ENCODE data around the gene EVL. TPM values are rescaled to one million over a fixed set of nuclear protein-coding genes. Genes with fewer than 3 reads are reported as not detected.
A peak's percentile ranks its signal among the peaks of the same experiment; 100 is the strongest.

EVL gene
- total RNA-seq, 2 experiments from 2014 or later = 1,124 to 1,144 TPM

DNA sequence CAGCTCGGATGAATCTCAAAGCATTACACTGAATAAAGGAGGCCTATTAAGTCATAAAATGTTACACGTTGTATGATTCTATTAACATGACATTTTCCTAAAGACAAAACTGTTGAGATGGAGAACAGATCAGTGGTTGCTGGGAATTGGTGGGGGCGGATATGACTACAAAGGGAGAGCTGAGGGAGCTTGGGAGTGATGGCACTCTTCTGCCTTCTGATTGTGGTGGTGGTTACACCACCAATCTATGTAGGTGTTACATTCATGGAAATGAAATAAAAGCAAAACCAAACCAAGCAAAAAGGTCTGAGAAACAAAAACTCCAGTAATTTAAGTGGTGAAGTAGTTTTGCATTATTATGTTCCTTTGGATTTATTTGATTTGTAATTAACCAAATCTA, 16.4 kb upstream of the EVL start:
- Mint-ChIP-seq H3K27me3 (no peaks in the 10 kb centered on the region), H3K4me3 (peak overlapping the region; percentile 57), H3K4me1 (peaks cover 25% of the 10 kb centered on the region), H3K36me3 (peaks cover 15% of the 10 kb centered on the region), H3K9me3 (no peaks in the 10 kb centered on the region), H3K27ac (peak overlapping the region; percentile 56)
- ATAC-seq (ENCODE audit: low read depth) (peak; percentile 79), DNase-seq (no peak)
- POLR2A ChIA-PET = interaction anchor here (0.9 to 1.0 kb wide), 2 partner anchors 16 to 18 kb away, joined by 5 read pairs; partner anchors contain the start of gene EVL

DNA sequence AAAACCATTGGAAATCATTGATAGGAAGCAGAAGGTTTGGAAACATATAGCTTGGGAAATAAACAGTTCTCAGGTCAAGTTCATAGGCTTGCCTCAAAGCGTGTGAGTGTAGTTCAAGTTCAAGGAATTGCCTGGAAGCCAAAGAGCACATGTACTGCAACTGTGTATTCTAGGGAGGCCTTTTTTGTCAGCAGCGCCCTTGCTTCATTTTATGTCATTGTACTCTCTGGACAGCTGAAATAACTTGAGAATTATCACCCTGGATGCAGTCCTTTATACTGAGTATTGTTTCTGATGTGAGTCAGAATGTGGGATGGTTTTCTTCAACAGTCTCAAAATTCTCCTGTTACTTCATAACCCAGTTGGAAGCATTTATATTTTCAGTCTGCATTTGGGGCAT, 16.0 kb upstream of the EVL start:
- peak overlapping the region; percentile 57 for H3K4me3 Mint-ChIP-seq
- peak; percentile 27 for ATAC-seq (ENCODE audit: low read depth)

DNA sequence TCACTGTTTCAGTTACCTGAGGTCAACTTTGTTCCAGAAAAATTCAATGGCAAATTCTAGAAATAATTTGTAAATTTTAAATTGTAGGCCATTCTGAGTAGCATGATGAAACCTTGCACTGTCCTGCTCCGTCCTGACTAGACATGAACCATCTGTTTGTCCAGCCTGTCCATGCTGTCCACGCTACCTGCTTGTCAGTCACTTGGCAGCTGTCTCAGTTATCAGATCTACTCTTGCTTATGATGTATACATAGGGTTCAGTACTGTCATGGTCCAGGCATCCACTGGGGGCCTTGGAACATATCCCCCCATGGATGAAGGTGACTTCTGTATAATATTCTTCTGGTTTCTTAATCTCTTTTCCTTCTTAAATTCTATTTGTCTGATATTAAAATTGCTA, 14.1 kb upstream of the EVL start:
- Mint-ChIP-seq H3K27me3 (no peaks in the 10 kb centered on the region), H3K27ac (peak overlapping the region; percentile 26), H3K9me3 (no peaks in the 10 kb centered on the region), H3K4me1 (peaks cover 34% of the 10 kb centered on the region), H3K4me3 (no peak overlapping the region), H3K36me3 (peaks cover 15% of the 10 kb centered on the region)
- POLR2A ChIA-PET = interaction anchor here (0.9 to 1.2 kb wide), 3 partner anchors 15 to 232 kb away, joined by 3 to 5 read pairs (median 4); no protein-coding TSS in a partner anchor
- DNase-seq = no peak
- ATAC-seq (ENCODE audit: low read depth) = no peak

More for the DNA sequence above, 16.0 kb upstream of the EVL start:
- POLR2A ChIA-PET = interaction anchor here (0.9 to 1.0 kb wide), 2 partner anchors 16 to 18 kb away, joined by 5 read pairs; partner anchors contain the start of gene EVL
- DNase-seq = no peak
- peaks cover 27% of the 10 kb centered on the region for H3K4me1 Mint-ChIP-seq
- peaks cover 15% of the 10 kb centered on the region for H3K36me3 Mint-ChIP-seq
- H3K9me3 Mint-ChIP-seq = no peaks in the 10 kb centered on the region
- H3K27ac Mint-ChIP-seq = peak overlapping the region; percentile 56
- no peaks in the 10 kb centered on the region for H3K27me3 Mint-ChIP-seq

DNA sequence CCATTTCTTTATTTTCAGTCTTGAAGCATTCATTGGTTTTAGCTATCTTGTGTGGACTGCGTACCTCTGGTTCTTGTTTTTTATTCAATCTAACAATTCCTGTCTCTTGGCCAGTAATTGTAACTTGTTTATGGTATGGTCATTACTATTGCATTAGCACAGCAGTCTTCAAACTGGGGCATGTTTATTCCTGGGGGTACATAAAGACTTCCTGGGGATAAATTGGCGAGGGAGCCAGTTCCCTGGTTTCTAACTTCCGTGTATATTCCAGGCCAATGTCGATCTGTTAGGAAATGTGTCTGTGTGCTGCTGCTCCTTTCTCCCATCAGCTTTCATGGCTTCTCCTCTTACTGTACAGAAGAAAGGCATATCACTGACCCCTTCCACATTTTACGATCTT, 13.7 kb upstream of the EVL start:
- Mint-ChIP-seq H3K27ac (peak overlapping the region; percentile 26), H3K36me3 (peaks cover 15% of the 10 kb centered on the region), H3K4me1 (peaks cover 37% of the 10 kb centered on the region), H3K9me3 (no peaks in the 10 kb centered on the region), H3K4me3 (no peak overlapping the region), H3K27me3 (no peaks in the 10 kb centered on the region)
- no peak for ATAC-seq (ENCODE audit: low read depth)
- DNase-seq = no peak
- POLR2A ChIA-PET = interaction anchor here (1.2 kb wide), 1 partner anchor 171 kb away, joined by 3 read pairs; no protein-coding TSS in a partner anchor

DNA sequence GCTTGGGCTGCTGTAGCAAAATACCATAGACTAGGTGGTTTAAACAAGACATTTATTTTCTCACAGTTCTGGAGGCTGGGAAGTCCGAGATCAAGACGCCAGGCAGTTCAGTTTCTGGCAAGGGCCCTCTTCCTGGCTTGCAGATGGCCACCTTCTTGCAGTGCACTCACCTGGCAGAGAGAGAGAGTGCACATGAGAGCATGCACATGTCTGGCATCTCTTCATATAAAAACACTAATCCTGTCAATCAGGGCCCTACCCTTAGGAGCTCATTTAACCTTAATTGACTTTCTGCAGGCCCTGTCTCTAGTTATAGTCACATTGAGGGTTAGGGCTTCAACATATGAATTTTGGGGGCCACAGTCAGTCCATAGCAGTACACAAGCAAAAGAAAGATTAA, 12.4 kb upstream of the EVL start:
- ATAC-seq (ENCODE audit: low read depth) (no peak), DNase-seq (no peak)
- no peaks in the 10 kb centered on the region for H3K27me3 Mint-ChIP-seq
- no peak overlapping the region for H3K4me3 Mint-ChIP-seq
- peaks cover 45% of the 10 kb centered on the region for H3K4me1 Mint-ChIP-seq
- H3K27ac Mint-ChIP-seq = no peak overlapping the region
- no peaks in the 10 kb centered on the region for H3K9me3 Mint-ChIP-seq
- H3K36me3 Mint-ChIP-seq = peaks cover 9% of the 10 kb centered on the region
- POLR2A ChIA-PET = interaction anchor here (0.8 kb wide), 1 partner anchor 47 kb away, joined by 6 read pairs; no protein-coding TSS in a partner anchor

DNA sequence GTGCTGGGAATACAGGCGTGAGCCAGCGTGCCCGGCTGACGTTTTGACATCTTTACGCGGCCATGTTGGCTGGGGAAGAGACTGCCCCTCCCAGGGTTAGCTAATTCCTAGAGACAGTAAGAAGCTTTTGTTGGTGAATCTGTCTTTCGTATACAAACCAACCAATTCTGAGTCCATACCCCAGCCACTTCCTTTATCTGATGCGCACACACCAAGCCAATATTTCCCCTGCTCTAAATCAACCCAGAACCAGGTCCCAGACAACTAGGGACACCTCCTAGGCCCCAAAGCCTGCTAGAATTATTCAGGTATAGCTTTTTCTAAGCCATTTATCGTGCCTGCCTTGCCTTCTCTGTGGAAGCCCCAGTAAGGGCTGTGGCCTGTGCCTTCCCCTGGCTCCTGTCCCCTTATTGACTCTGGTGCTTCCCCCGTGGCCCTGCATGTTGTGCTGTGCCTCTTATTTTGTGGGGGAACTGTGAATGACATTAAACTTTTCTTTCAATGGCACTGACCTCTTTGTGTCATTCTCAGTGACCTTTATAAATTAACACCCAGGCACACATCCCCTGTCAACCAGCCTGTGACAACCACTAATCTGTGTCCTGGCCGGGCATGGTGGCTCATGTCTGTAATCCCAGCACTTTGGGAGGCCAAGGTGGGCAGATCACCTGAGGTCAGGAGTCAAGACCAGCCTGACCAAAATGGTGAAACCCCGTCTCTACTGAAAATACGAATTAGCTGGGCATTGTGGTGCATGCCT, 10.7 kb upstream of the EVL start:
- no peak for DNase-seq
- Mint-ChIP-seq H3K27me3 (no peaks in the 10 kb centered on the region), H3K4me3 (no peak overlapping the region), H3K4me1 (peaks cover 51% of the 10 kb centered on the region), H3K27ac (peak overlapping the region; percentile 67), H3K36me3 (peaks cover 9% of the 10 kb centered on the region), H3K9me3 (no peaks in the 10 kb centered on the region)
- POLR2A ChIA-PET = interaction anchor here (0.6 to 1.5 kb wide), 4 partner anchors 15 to 170 kb away, joined by 4 read pairs; no protein-coding TSS in a partner anchor
- ATAC-seq (ENCODE audit: low read depth) = no peak

DNA sequence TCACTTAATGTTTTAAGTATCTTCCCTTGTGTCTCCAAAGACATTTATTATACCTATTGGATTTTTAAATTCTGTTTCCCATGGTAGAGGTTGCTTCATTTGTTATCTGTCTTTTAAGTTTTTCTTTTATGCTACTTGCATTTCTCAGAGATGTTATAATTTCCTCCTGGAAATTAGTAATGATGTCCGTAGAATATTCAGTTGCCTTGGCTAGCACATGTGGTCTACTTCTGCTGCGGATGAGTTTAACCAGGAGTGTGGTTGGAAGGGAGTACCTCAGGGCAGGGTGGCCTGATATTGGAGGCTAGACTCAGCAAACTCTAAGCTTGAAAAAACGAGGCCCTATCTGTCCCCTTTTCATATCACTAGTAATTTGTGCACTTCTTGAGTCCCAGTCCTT, 8.8 kb upstream of the EVL start:
- DNase-seq (no peak), ATAC-seq (ENCODE audit: low read depth) (no peak)
- H3K4me3 Mint-ChIP-seq = no peak overlapping the region
- peaks cover 59% of the 10 kb centered on the region for H3K4me1 Mint-ChIP-seq
- peaks cover 3% of the 10 kb centered on the region for H3K36me3 Mint-ChIP-seq
- H3K27me3 Mint-ChIP-seq = no peaks in the 10 kb centered on the region
- no peaks in the 10 kb centered on the region for H3K9me3 Mint-ChIP-seq
- POLR2A ChIA-PET = interaction anchor here (1.1 to 7.0 kb wide), 4 partner anchors 10 to 85 kb away, joined by 3 to 75 read pairs (median 12); partner anchors contain the start of gene EVL
- H3K27ac Mint-ChIP-seq = no peak overlapping the region

DNA sequence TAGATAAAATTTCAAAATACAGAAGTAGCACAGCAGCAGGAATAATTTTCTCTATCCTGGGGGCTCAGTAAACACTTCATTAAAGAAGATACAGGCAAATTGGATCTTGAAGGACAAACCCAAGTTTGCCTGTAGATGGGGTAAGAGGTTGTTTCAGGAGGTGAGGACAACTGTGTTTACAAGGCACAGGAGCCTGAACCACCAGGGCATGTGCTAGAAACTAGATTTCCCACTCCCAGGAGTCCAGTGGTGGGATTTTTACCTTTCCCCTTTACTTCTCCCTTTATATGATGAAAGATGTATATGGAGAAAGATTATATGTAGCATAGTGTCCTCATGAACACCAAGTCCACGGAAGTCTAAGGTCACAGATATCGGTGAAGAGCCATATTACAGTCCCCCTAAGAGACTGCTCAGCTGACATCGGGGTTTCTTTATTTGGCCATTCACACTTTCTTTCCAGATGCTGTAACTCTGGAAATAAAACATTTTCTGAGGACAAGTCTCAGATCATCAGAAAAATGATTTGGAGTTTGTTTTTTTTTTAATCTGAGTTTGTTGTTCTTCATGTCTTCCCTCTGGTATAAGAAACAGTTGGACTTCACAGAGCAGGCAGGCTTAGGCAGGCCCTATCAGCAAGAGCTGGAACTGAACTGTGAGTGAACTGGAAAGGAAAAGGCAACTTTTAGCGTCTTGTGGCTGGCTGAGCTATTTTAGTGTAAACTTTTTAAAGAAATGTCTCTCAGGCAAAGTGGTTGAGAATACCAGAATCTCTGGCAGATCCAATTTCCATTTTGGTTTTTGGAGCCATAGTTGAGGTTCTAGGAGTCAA, 8.0 kb upstream of the EVL start:
- H3K27me3 Mint-ChIP-seq = no peaks in the 10 kb centered on the region
- H3K27ac Mint-ChIP-seq = peak overlapping the region; percentile 82
- H3K4me1 Mint-ChIP-seq = peaks cover 63% of the 10 kb centered on the region
- peak overlapping the region; percentile 68 for H3K4me3 Mint-ChIP-seq
- peaks cover 1% of the 10 kb centered on the region for H3K36me3 Mint-ChIP-seq
- H3K9me3 Mint-ChIP-seq = no peaks in the 10 kb centered on the region
- ATAC-seq (ENCODE audit: low read depth) = peak; percentile 51
- no peak for DNase-seq
- POLR2A ChIA-PET = interaction anchor here (1.0 to 7.0 kb wide), 5 partner anchors 9 to 136 kb away, joined by 3 to 75 read pairs (median 4); partner anchors contain the start of gene EVL

DNA sequence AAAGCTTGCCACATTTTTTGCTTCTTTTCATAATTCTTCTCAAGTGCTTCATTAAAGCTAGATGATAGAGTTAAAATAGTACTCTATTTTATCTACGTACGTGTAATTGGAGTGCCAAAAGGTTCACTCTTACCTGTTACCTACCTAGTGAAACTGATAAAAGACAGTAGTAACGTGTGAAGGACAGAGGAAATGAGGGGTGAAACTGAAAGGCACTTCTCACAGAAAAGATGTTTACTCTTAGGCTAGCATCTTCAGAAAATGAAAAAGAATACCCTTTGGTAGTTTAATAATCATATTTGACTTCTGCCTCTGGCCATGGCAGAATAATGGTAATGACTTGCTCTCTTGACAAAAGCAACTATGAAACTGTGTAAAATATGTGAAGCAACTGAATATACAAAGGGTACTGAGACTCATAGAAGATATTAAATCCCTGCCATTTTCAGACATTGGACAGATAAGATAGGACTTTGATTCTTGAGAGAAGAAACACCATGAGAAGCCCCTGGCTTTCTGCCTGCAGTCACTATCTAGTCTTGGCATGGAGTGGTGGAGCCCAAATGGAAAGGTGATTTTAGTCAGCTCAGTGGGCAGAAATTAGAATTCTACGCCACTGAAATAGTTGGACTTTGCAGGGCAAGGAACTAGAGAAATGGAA, 6.3 kb upstream of the EVL start:
- no peak for DNase-seq
- peak; percentile 37 for ATAC-seq (ENCODE audit: low read depth)
- H3K4me3 Mint-ChIP-seq = peak overlapping the region; percentile 96
- H3K27ac Mint-ChIP-seq = peak overlapping the region; percentile 96
- no peaks in the 10 kb centered on the region for H3K36me3 Mint-ChIP-seq
- no peaks in the 10 kb centered on the region for H3K27me3 Mint-ChIP-seq
- peaks cover 76% of the 10 kb centered on the region for H3K4me1 Mint-ChIP-seq
- POLR2A ChIA-PET = interaction anchor here (0.8 to 7.0 kb wide), 4 partner anchors 7 to 22 kb away, joined by 3 to 75 read pairs (median 12); partner anchors contain the start of gene EVL
- H3K9me3 Mint-ChIP-seq = no peaks in the 10 kb centered on the region

DNA sequence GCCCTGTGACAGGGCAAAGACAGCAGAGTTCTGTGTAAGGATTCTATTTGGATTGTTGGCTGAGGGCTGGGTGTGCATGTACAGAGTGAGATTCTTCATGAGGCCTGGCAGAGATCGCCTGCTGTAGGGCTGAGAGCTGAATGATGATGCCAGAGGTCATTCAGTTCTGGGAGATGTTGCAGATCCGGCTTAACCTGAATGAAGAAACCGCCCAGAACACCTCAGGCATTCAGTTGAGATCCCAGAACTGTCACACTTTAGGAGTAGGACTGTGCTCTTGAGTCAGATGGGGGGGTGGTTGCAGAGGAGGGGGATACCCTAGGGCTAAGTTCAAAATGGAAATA, 5.8 kb upstream of the EVL start:
- no peak for DNase-seq
- Mint-ChIP-seq H3K4me1 (peaks cover 78% of the 10 kb centered on the region), H3K36me3 (no peaks in the 10 kb centered on the region), H3K9me3 (no peaks in the 10 kb centered on the region), H3K4me3 (peak overlapping the region; percentile 96), H3K27me3 (no peaks in the 10 kb centered on the region), H3K27ac (peak overlapping the region; percentile 96)
- POLR2A ChIA-PET = interaction anchor here (0.8 to 7.0 kb wide), 4 partner anchors 7 to 21 kb away, joined by 3 to 75 read pairs (median 12); partner anchors contain the start of gene EVL
- no peak for ATAC-seq (ENCODE audit: low read depth)

DNA sequence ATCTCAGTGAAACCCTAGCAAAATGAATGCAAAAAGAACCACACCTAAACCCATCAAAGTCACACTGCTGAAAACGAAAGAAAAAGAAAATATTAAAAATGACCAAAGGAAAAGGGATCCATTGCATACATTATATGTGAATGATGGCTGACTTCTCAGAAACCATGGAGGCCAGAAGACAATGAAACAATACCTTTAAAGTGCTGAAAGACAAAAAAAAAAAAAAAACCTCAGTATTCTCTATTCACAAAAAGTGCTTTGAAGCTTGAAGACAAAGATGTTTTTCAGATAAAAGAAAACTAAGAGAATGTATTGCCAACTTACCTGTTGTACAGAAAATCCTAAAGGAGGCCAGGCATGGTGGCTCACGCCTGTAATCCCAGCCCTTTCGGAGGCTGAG, 4.5 kb upstream of the EVL start:
- ATAC-seq (ENCODE audit: low read depth) = no peak
- no peaks in the 10 kb centered on the region for H3K27me3 Mint-ChIP-seq

DNA sequence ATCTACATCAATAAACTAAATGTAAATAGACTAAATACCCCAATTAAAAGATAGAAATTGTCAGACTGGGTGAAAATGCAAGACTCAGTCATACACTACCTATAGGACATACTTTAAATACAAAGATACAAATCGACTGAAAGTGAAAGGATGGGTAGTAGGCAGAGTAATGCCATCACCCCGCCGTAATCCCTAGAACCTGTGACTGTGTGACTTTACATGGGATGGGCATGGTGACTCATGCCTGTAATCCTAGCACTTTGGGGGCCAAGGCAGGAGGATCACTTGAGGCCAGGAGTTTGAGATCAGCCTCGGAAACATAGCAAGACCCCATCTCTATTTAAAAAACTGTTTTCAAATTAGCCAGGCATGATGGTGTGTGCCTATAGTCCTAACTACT, 2.6 kb upstream of the EVL start:
- Mint-ChIP-seq H3K27me3 (no peaks in the 10 kb centered on the region), H3K4me1 (peaks cover 66% of the 10 kb centered on the region), H3K4me3 (peak overlapping the region; percentile 96), H3K36me3 (peaks cover 14% of the 10 kb centered on the region), H3K9me3 (no peaks in the 10 kb centered on the region), H3K27ac (peak overlapping the region; percentile 97)
- POLR2A ChIA-PET = interaction anchor here (2.2 to 7.0 kb wide), 3 partner anchors 8 to 19 kb away, joined by 9 to 75 read pairs (median 11); no protein-coding TSS in a partner anchor
- no peak for DNase-seq
- peak; percentile 15 for ATAC-seq (ENCODE audit: low read depth)

More for the DNA sequence above, 4.5 kb upstream of the EVL start:
- Mint-ChIP-seq H3K9me3 (no peaks in the 10 kb centered on the region), H3K4me1 (peaks cover 76% of the 10 kb centered on the region), H3K4me3 (peak overlapping the region; percentile 96), H3K36me3 (peaks cover 1% of the 10 kb centered on the region), H3K27ac (peak overlapping the region; percentile 87)
- POLR2A ChIA-PET = interaction anchor here (0.6 to 7.0 kb wide), 7 partner anchors 10 to 47 kb away, joined by 3 to 75 read pairs (median 7); no protein-coding TSS in a partner anchor
- DNase-seq = no peak
